Lower leg skin (tissue), 3 donors: ENCODE measurements around the gene CGB1.

ENCODE experiments used
- POLR2A ChIP-seq, 2 donors: fragments of 450-650 bp; IDR thresholded peaks; one replicate each; pipeline ENCODE4 v1.6.1; 2016 to 2017; ENCODE audit warnings: antibody characterized with exemption in 2 of 2, mild to moderate bottlenecking in 1 of 2, moderate library complexity in 1 of 2
- TF ChIP-seq, protein P1 (sequence below), 3 donors: fragments of 450-650 bp; IDR thresholded peaks; one replicate each; pipeline ENCODE4 v1.5.1; 2016; ENCODE audit warnings: antibody characterized with exemption in 3 of 3, mild to moderate bottlenecking in 3 of 3, moderate library complexity in 2 of 3

DNA sequence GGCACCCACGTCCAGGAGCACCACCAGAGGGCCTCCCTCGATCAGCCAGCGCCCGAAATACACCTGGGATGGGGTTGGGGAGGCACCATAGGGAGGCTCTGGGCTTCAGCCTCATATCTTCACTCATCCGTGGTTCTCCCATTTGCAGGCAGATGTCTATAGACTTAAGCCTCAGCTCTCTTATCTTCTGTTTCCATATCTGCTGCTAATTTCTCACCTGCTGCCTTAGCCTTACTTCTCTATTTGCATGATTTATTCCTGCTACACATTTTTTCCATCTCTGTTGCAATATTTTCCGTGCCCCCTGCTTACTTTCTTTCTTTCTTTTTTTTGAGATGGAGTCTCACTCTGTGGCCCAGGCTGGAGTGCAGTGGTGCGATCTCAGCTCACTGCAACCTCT is 49.4 kb downstream of the CGB1 start:
- TF ChIP-seq, protein P1, sequence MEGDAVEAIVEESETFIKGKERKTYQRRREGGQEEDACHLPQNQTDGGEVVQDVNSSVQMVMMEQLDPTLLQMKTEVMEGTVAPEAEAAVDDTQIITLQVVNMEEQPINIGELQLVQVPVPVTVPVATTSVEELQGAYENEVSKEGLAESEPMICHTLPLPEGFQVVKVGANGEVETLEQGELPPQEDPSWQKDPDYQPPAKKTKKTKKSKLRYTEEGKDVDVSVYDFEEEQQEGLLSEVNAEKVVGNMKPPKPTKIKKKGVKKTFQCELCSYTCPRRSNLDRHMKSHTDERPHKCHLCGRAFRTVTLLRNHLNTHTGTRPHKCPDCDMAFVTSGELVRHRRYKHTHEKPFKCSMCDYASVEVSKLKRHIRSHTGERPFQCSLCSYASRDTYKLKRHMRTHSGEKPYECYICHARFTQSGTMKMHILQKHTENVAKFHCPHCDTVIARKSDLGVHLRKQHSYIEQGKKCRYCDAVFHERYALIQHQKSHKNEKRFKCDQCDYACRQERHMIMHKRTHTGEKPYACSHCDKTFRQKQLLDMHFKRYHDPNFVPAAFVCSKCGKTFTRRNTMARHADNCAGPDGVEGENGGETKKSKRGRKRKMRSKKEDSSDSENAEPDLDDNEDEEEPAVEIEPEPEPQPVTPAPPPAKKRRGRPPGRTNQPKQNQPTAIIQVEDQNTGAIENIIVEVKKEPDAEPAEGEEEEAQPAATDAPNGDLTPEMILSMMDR (IDR thresholded peaks at IDR 0.05), result no peak
- no peak for TF ChIP-seq POLR2A (IDR thresholded peaks at IDR 0.05)
